Measurements from ENCODE around the gene LRRC10B.

DNA sequence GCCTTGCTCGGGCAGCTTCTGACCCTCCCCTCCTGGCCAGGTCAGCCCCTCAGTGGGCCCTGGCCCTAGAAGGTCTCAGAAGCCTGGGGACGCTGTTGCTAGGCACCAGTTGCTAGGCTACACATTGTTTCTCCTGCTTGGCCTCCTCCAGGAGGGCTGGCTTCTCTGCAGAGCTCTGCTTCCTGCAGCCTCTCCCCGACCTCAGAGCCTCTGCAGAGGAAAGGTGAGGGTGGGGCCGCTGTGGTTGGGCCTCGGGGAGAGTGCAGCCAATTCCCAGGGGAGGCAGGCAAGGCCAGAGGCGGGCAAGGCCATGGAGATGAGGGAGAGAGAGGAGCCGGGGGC lies 27.6 kb upstream of the LRRC10B start:
- TF ChIP-seq EP300 (IDR thresholded peaks at IDR 0.05) (no peak), POLR2A (IDR thresholded peaks at IDR 0.05) (no peak), CTCF (IDR thresholded peaks at IDR 0.05) (no peak), POLR2AphosphoS5 (IDR thresholded peaks at IDR 0.05) (no peak)

All from sigmoid colon (tissue), 4 donors.